ENCODE results near the gene AVL9.
"Not testable (repeated sequence)": the region's sequence is repeated elsewhere in the genome, so short reads cannot be mapped to it uniquely, and the experiment has no call there.

Gene AVL9

GRCh38 chr7:32496052-32496813 is 944 bp downstream of the AVL9 start:
- DNase-seq, result no peak

GRCh38 chr7:32499755-32500154 is 4.5 kb downstream of the AVL9 start:
- not testable (repeated sequence) for DNase-seq

GRCh38 chr7:32500216-32500615 is 4.9 kb downstream of the AVL9 start:
- not testable (repeated sequence) for DNase-seq

- DNase-seq, result no peak
Observed at GRCh38 chr7:32500922-32501341, 5.6 kb downstream of the AVL9 start.

GRCh38 chr7:32501522-32501921 is 6.2 kb downstream of the AVL9 start:
- DNase-seq, result no peak

GRCh38 chr7:32502728-32503127 is 7.4 kb downstream of the AVL9 start:
- DNase-seq, result no peak

GRCh38 chr7:32506266-32507054 is 11.2 kb downstream of the AVL9 start:
- DNase-seq, result no peak

- no peak for DNase-seq
Observed at GRCh38 chr7:32507414-32507813, 12.1 kb downstream of the AVL9 start.

GRCh38 chr7:32511791-32512190 is 16.5 kb downstream of the AVL9 start:
- no peak for DNase-seq

- no peak for DNase-seq
Observed at GRCh38 chr7:32513210-32513609, 17.9 kb downstream of the AVL9 start.

- no peak for DNase-seq
Observed at GRCh38 chr7:32515890-32516550, 20.7 kb downstream of the AVL9 start.

- DNase-seq, result no peak
Observed at GRCh38 chr7:32516551-32517100, 21.3 kb downstream of the AVL9 start.

GRCh38 chr7:32518534-32519140 is 23.3 kb downstream of the AVL9 start:
- no peak for DNase-seq

GRCh38 chr7:32519763-32520162 is 24.5 kb downstream of the AVL9 start:
- DNase-seq, result no peak

GRCh38 chr7:32522746-32523530 is 27.6 kb downstream of the AVL9 start:
- DNase-seq, result no peak

GRCh38 chr7:32524631-32525030 is 29.3 kb downstream of the AVL9 start:
- DNase-seq, result no peak

GRCh38 chr7:32525839-32526238 is 30.6 kb downstream of the AVL9 start:
- no peak for DNase-seq

GRCh38 chr7:32531402-32531801 is 36.1 kb downstream of the AVL9 start:
- no peak for DNase-seq

GRCh38 chr7:32532086-32532485 is 36.8 kb downstream of the AVL9 start:
- DNase-seq, result no peak

GRCh38 chr7:32532716-32533115 is 37.4 kb downstream of the AVL9 start:
- DNase-seq, result no peak

- no peak for DNase-seq
Observed at GRCh38 chr7:32533276-32534029, 38.2 kb downstream of the AVL9 start.

All from activated CD4-positive, alpha-beta T cell treated with anti-CD3 and anti-CD28 coated beads, Interleukin-2, amount 50 U/mL, for 1 hour (primary cell).